NCI-H1694 treated with DMSO at 0.1 percent for 48 hours (cell line): ENCODE data around the gene ESPN.

ENCODE experiments used
- DNase-seq: peaks from one replicate; lab custom pipeline; 2025; lab: John Stamatoyannopoulos, UW

The ESPN gene

DNA sequence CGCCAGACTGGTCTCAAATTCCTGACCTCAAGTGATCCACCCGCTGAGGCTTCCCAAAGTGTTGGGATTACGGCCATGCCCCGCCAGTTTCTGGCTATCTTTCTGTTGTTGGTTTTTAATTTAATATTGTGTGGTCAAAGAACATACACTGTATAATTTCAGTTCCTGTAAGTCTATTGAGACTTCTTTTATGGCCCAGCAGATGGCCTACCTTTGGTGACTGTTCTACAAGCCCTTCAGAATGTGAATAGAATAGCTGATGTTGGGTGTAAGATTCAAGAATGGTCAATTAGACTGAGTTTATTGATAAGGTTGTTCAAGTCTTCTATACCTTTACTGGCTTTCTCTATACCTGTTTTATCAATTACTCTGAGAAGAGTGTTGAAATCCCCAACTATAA, 15.5 kb upstream of the ESPN start:
- DNase-seq = no peak

GRCh38 chr1:6409733-6410132, 14.8 kb upstream of the ESPN start:
- DNase-seq = no peak

DNA sequence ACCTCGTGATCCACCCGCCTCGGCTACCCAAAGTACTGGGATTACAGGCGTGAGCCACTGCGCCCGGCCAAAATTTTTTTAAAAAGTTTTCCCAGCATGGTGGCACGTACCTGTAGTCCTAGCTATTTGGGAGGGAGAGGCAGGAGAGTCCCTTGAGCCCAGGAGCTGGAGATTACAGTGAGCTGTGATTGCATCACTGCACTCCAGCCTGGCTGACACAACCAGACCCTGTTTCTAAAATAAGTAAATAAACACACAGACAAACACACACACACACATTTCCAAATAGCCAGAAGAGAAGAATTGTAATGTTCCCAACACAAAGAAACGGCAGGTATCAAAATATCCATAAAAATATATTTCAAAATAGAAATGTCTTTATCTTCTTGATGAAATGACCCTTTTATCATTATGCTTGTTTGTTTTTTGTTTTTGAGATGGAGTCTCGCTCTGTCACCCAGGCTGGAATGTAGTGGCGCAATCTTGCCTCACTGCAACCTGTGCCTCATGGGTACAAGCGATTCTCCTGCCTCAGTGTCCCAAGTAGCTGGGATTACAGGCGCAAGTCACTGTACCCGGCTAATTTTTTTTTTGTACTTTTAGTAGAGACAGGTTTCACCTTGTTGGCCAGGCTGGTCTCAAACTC, 14.2 kb upstream of the ESPN start:
- DNase-seq = no peak

DNA sequence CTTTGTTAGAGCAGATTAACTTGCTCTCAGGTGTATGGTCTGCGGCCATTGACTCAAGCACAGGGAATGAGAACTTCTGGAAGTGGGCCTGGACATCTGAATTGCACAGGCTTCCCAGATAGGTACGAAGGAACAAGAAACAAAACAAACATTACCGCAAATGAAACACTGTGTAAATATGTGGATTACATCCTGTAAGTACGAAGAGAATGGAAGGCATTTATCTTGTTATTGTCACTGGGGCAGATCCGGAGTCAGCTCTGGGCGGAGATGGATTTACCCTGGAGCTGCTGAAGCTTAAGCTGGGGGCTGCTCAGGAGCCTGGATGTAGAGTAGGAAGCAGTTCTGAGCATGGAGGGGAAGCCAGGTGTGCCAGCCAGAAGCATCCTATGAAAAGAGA, 11.7 kb upstream of the ESPN start:
- DNase-seq = no peak

DNA sequence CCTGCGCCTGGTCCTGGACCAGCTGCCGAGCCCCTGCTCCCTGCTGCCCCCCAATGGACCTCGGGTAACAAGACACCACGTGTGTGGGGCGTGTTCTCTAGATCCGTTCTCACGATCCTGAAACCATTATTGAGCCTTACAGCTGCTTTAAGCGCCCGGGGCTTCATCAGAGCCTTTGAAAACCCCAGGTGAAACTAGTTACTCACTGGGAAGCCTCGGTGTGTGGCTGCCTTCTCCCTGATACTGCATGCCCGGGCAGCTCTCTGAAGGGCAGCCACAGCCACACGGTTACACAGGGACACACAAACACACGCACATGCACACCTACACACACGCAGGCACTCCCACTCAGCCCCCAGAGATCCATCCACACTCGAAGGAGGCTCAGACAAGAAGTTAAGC, 10.1 kb upstream of the ESPN start:
- peak; percentile 20 for DNase-seq

DNA sequence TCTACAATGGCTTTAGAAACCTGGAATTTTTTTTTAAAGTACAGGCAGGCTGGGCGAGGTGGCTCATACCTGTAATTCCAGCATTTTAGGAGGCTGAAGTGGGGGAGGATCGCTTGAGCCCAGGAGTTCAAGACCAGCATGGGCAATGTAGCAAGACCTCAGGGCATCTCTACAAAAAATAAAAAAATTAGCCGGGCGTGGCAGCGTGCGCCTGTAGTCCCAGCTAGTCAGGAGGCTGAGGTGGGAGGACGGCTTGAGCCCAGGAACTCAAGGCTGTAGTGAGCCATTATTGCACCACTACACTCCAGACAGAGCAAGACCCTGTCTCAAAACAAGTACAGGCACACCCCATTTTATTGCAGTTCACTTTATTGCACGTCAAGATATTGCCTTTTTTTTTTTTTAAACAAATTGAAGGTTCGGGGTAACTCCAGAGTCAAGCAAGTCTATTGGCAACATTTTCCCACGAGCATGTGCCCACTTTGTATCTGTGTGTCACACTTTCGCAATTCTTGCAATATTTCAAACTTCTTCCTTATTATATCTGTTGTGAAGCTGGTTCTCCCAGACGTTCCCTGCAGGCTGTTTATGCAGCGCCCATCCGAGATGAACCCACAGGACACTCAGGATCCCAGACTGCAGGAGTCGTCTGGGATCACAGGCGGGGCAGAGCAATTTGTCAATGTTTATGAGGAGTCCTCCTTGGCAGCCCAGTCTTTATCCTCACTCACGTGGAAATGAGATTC, 9.5 kb upstream of the ESPN start:
- DNase-seq = no peak

GRCh38 chr1:6416295-6416656, 8.3 kb upstream of the ESPN start:
- DNase-seq = no peak

- no peak for DNase-seq
These were observed 7.7 kb upstream of the ESPN start for GRCh38 chr1:6416906-6417305.

DNA sequence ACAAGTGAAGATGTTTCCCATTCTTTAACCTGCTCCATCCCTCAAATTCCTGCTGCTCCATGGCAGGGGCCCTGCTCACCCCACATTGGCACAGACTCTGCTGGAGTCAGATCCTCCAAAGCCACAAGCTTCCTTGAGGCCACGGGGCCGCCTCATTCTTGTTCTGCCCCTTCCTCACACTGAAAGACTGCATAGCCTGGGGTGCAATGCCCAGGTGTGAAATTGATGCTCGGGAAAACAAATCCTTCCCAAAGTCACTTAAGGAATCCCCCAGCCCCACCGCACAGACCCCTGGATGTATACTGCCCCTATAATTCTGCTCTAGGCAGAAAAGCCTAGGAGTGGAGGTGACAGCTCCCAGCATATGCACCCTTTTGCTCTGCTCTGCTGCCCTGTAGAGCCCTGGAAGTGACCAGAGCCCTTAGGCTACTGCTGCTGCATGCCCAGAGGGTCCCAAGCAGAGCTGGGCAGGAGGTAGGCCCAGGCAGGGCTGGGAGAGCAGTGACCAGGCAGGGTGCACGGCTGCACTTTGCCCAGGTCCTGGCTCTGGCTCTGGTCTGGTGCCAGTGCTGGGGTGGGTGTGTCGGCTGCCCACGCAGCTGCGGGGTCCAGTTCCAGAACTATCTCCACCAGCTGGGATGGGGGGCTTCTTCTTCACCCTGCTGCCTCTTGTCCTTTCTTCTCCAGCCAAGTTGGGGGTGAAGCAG, 6.5 kb upstream of the ESPN start:
- no peak for DNase-seq

DNA sequence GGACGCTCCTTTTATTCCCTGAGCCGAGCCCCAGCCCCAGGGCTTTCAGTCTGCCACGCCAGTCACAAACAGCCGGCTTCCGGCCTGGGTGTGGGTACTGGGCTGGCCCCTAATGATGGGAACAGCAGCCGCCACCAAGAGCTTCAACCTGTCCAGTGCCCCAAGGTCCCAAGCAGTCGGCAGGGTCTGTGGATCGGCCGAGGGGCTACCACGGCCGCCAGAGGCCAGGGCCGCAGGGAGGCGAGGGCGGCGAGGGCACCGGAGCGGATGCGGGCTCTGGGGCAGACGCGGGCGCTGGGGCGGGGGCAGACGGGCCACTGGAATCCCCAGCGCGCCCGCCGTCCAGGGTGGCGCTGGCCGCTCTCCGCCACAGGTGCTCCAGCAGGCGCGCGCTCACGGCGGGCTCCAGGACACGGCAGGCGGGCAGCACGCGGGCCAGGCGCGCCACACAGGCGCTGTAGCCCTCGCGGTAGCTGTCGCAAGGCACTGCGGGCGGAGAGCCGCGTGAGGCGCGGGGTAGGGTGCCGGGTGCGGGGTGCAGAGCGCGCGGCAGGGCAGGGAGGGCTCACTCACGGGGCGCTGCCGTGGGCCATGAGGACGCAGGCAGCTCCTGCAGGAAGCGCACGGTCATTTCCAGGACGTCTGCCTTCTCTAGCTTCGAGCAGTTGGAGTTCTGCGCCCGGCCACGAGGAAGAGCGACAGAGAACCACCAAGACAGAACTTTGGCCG, 5.7 kb upstream of the ESPN start:
- DNase-seq = no peak

- no peak for DNase-seq
These were observed 5.2 kb upstream of the ESPN start for GRCh38 chr1:6419397-6419803.

- DNase-seq = no peak
These were observed 4.6 kb upstream of the ESPN start, which contains the start of gene HES2 for GRCh38 chr1:6419804-6420453. Gene HES2, minus strand, starts transcription at chr1:6419919. Its CDS starts 99 bp downstream, at chr1:6419820.

DNA sequence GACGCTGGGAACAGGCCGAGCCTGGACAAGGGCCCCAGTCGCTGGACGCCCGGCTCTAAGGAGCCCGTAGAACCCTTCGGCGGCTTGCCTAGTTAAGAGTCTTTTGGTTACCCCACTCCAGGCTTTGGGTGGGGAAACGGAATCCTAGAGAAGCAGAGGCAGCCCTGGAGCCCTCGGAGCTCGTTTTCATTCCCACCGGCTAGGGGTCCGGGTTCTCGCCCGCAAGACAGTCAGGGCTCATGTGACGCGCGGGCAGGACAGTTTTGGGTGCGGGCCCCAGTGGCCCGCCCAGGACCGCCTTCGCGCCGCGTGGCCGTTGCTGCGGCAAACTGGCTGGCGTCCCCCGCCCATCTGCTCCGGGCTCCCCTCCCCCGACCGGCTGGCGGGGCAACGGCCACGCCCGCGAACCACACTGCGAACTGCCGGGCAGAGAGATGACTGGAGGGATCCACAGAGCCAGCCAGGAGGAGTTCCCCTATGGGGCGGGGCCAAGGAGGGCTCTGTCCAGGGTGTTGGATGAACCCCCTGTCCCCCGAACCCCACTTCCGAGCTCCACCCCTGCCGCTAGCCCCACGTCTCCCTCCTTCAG, 4.0 kb upstream of the ESPN start:
- no peak for DNase-seq

GRCh38 chr1:6421266-6421665, 3.3 kb upstream of the ESPN start:
- no peak for DNase-seq

GRCh38 chr1:6423321-6423999, 1.1 kb upstream of the ESPN start:
- DNase-seq = peak; percentile 72

- no peak for DNase-seq
These were observed 493 bp upstream of the ESPN start for GRCh38 chr1:6424000-6424565.

DNA sequence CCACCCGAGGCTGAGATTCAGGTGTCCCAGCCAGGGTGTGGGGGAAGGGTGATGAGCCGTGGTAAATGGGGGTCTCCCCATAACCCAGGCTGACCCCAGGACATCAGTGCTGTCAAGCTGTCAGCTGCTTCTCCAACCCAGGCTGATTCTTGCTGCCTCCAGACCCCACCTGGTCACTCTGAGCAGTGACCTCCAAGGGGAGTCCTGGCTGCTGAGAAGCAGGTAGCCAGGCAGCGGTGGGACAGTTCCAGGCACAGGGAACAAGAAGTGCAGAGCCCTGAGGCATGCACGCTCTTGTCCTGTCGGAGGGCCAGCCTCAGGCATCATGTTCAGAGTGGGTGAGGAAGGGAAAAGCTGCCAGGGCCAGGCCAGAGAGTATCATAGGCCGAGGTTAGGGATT, 1.1 kb downstream of the ESPN start:
- no peak for DNase-seq

DNA sequence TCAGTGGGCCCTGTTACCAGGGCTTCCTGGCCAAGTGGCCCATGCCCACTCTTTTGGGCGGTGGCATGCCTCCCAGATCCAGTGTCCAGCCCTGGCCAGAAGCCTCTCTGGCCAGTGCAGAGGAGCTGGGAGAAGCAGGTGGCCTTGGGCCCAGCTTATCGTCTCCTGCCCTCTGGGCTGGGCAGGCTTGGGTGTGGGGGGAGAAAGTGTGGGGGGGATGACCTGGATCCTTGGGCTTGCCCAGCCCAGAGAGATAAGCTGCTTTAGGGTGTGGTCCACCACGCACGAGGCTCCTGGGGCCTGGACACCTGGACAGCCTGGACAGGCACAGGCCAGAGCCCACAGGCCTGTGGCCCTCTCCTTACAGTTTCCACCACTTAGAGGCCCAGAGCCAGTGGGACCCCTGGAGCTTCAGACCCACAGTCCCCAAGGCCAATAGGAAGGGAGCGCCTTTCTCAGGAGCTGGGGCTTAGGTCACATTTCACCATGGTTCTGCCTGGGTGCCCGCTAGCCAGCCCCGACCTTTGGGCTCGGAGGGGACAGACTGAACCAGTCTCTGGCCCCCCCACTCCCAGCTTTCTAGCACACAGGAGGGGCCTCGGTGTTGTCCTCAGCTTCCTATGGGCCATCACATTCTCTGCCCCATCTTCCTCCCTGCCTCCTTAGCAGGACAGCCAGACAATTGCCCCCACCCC, 1.8 kb downstream of the ESPN start:
- DNase-seq = no peak

DNA sequence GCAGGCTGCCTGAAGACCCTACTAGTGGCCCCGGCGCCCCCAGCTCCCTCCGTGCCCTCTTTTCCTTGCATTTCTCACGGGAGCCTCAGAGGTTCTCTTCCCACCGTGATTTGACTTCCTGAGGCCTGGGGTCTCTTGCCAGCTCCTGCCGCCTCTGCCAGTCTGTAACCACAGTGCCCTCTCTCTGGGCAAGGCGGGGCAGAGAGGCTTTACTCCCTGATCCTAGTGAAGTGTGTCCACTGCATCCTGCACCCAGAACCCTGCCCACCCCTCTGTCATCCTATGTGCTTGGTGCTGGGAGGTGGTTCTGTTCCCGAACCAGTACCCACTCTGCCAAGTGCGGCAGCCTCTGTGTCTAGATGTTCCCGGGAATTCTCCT, 2.4 kb downstream of the ESPN start:
- no peak for DNase-seq
